NCI-H2171 treated with DMSO at 0.1 percent for 48 hours (cell line): ENCODE results near the gene SLC34A1.

Experiments
- DNase-seq: peaks from one replicate; lab custom pipeline; 2025; lab: John Stamatoyannopoulos, UW

SLC34A1 gene

DNA sequence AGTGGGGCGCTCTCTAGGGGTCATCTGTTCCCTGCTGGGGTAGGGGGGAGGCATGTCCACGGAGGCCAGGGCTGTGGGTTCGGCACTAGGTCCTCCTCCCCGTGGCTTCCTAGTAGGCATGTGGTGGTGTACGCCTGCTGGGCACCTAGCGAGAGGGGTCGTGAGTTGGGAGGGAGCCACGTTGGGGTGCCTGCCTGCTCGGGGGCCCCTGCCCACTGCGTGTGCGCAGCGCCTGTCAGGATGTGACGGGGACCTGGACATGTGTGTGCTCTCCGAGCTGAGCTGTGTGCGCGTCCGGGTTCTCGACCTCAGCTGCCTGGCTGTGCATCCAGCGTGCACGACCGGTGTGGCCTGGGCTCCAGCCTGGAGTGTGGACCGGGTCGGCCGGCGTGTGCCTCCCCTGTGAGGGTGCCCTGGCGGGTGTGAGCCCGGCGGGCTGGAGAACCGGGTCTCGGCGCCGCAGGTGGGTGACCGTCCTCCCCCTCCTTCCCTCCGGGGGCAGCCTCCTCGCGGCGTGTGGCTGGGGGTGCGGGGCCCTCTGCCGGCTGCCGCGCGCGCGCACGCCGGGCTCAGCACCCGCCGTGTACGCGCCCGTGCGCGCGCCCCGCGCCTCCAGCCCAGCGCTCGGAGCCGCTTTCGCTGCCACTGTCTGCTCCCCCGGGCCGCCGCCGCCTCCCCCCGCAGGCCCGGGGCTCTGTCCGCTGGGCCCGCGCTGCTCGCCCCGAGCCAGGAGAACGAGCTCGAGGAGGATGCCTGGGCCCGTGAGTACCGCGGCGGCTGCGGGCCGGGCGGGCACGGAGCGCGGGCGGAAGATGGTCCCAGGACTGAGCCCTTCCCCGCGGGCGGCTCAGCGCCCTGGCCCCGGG lies 62.2 kb downstream of the SLC34A1 start, which contains the start of gene PRR7:
Gene PRR7, plus strand, starts transcription at position 615 of the 866 bp plus-strand sequence. CDS start 8,254 bp downstream, outside the sequence.
- DNase-seq: peak; percentile 44

DNA sequence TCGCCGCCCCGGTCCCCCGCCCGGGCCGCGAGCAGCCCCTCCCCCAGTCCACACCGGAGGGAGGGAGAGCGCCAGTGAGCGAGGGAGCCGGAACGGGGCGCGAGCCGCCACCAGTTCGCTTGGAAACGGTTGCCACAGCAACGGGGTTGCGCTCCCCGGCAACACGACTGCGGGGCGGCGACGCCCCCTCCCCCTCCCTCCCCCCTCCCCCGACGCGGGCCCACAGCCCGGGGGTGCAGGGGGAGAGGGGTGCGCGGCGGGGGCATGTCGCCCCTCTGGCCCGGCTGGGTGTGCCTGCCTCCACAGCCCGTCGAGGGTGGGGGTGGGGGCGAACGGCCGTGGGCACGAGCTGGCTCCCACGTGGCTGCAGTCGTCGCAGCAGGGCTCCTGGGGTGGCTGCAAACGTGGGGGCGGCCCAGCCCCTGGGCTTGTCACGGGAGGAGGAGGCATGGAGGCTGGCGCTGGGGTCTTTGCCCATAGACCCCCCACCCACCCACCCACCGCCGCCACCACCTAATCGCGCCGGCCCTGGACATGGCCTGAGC lies 62.9 kb downstream of the SLC34A1 start:
- peak; percentile 48 for DNase-seq

DNA sequence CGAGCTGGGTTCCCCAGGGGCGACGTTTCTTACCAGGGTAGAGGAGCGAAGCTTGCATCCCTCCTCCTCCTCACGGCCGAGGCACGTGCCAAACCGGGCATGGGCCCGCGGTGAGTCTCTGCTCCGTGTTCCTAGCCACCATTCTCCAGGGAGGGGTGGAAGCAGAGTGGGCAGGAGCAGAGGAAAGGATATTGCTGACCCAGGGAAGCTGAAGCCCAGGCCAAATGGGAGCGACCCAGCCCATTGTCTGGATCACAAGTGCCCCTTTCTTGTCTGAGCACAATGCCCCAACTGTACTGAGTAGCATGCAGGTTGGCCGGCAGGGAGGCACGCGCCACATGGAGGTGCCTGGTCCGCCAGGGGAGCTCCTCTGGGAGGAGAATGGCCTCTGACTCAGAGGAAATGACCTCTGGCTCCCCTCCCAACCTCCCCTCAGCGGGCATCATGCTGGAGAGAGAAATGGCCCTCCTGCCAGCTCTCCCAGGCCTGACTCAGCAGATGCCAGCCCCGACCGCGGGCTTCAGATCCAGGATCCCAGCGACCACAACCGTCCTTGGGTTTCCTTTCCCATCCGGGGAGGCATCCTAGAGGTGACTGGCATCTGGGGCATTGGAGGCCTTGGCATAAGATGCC lies 63.5 kb downstream of the SLC34A1 start:
- no peak for DNase-seq
